Breast epithelium (tissue), 3 donors: ENCODE measurements around the gene ZNF550.

Experiments used
- POLR2A ChIP-seq: fragments of 450-650 bp; IDR thresholded peaks from one replicate; pipeline ENCODE4 v1.6.1; 2016; ENCODE audit warnings: antibody characterized with exemption, mild to moderate bottlenecking, moderate library complexity
- TF ChIP-seq, protein P1 (sequence below), 3 donors: fragments of 450-650 bp; IDR thresholded peaks; one replicate each; pipeline ENCODE4 v1.5.1; 2016 to 2017; ENCODE audit warnings: antibody characterized with exemption in 3 of 3, mild to moderate bottlenecking in 3 of 3, moderate library complexity in 3 of 3

DNA sequence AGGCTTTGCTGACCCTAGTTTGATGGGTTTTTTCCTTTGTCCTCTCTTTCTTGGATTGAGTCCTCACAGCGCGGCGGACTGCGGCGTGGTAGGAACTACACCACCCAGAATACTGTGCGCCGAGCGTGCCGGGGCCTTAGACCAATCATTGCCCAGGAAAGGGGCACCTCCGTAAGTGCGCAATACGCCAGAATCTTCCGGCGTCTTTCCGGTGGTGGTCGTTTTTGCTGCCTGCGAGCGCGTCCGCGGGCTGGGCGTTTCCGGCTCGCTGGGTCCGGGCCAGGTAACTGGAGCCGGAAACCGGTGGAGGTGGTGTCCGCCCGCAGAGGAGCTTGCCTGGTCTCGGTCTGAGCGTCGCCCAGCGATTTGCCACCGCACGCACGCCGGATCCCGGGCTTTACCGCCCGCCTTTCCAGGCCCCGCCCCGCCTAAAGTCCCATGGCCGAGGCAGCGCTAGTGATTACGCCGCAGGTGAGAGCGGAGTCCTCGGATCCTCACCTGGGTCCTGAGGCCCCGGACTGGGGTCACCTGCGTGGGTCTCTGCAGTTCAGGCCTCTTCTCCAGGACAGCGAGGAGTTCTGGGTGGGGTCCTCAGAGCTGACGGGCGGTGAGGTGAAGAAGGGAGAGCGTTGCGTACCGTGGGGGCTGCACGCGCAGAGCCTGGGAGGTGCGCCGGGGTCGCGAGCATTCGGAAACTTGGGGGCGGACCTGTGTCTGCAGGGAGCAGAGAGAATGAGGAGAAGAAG, 32.4 kb downstream of the ZNF550 start, which contains the start of gene ZNF549:
- TF ChIP-seq, protein P1, sequence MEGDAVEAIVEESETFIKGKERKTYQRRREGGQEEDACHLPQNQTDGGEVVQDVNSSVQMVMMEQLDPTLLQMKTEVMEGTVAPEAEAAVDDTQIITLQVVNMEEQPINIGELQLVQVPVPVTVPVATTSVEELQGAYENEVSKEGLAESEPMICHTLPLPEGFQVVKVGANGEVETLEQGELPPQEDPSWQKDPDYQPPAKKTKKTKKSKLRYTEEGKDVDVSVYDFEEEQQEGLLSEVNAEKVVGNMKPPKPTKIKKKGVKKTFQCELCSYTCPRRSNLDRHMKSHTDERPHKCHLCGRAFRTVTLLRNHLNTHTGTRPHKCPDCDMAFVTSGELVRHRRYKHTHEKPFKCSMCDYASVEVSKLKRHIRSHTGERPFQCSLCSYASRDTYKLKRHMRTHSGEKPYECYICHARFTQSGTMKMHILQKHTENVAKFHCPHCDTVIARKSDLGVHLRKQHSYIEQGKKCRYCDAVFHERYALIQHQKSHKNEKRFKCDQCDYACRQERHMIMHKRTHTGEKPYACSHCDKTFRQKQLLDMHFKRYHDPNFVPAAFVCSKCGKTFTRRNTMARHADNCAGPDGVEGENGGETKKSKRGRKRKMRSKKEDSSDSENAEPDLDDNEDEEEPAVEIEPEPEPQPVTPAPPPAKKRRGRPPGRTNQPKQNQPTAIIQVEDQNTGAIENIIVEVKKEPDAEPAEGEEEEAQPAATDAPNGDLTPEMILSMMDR (IDR thresholded peaks at IDR 0.05), result peak in 2 of 3 donors; percentile 9 to 30
- no peak for TF ChIP-seq POLR2A
